ENCODE data around the gene TM2D3. TPM values are rescaled to one million over a fixed set of nuclear protein-coding genes. Genes with fewer than 3 reads are reported as not detected.

TM2D3 gene
- total and polyA plus RNA-seq, 2 of the 8 experiments (the other 6 are each of a cell fraction or from before 2014, with no cell fraction given) = 26.4 to 28.0 TPM

- H4K20me1 ChIP-seq (replicated peaks in 1 of 2; ENCODE audit: control insufficient read depth in 1 of 2, insufficient read depth in 2 of 2, low read length in 2 of 2) = no peaks in the 10 kb centered on the region
- no peak overlapping the region for H3K4me3 ChIP-seq (ENCODE audit: extremely low read depth in 1 of 4, insufficient read depth in 2 of 4, low read depth in 3 of 4, low read length in 4 of 4)
- H3K27ac ChIP-seq (ENCODE audit: low read depth, low read length) = no peak overlapping the region
- H3K4me2 ChIP-seq (ENCODE audit: insufficient read depth in 1 of 2, low read depth in 2 of 2, low read length in 2 of 2) = no peak overlapping the region
- H2AK5ac ChIP-seq (ENCODE audit: low read depth, low read length) = no peak overlapping the region
- no peak overlapping the region for H2BK120ac ChIP-seq (replicated peaks; ENCODE audit: low read depth, low read length)
- H3K9me3 ChIP-seq (ENCODE audit: insufficient read depth in 2 of 2, low read depth in 1 of 2, low read length in 1 of 2) = peaks cover 2 to 5% of the 10 kb centered on the region in 2 experiments; a peak in 2 of 4 replicates
- no peaks in the 10 kb centered on the region; a peak in 1 of 8 replicates for H3K36me3 ChIP-seq (ENCODE audit: control insufficient read depth in 2 of 4, insufficient read depth in 4 of 4, low read length in 3 of 4)
- no peak overlapping the region for H2BK15ac ChIP-seq (ENCODE audit: low read length)
- no peaks in the 10 kb centered on the region for H3K23me2 ChIP-seq (ENCODE audit: low read depth, low read length)
- peaks cover 0 to 2% (median 0%) of the 10 kb centered on the region in 4 experiments; a peak in 3 of 7 replicates for H3K27me3 ChIP-seq (replicated peaks in 1 of 4; ENCODE audit: control insufficient read depth in 3 of 4, extremely low read depth in 1 of 4, insufficient read depth in 3 of 4, low read length in 3 of 4)
- H2BK5ac ChIP-seq (ENCODE audit: low read depth, low read length) = no peak overlapping the region
- no peak overlapping the region for H3K18ac ChIP-seq (ENCODE audit: extremely low read depth, low read length)
- H3K56ac ChIP-seq (replicated peaks; ENCODE audit: insufficient read length, low read depth, low read length) = no peak overlapping the region
- H3K4ac ChIP-seq (replicated peaks; ENCODE audit: insufficient read length, low read depth, low read length) = no peak overlapping the region
- no peak overlapping the region for H4K5ac ChIP-seq (ENCODE audit: insufficient read length, low read depth, low read length)
- H3K79me2 ChIP-seq (ENCODE audit: control insufficient read depth in 1 of 2, insufficient read depth in 2 of 2, low read length in 2 of 2) = no peaks in the 10 kb centered on the region
- H4K91ac ChIP-seq (replicated peaks; ENCODE audit: insufficient read length, low read length) = no peak overlapping the region
- no peak for DNase-seq (ENCODE audit: low read depth in 1 of 2, low spot score in 2 of 2)
- no peak overlapping the region for H3K23ac ChIP-seq (ENCODE audit: insufficient read length)
- no peak overlapping the region for H4K8ac ChIP-seq (ENCODE audit: extremely low read depth, insufficient read depth, low read length)
- POLR2A ChIA-PET (ENCODE audit: partially characterized antibody) = interaction anchor here (1.4 kb wide), 1 partner anchor 17 kb away, joined by 3 read pairs; no protein-coding TSS in a partner anchor
- H3K14ac ChIP-seq (ENCODE audit: insufficient read length) = no peak overlapping the region
- H3K9ac ChIP-seq (replicated peaks in 1 of 4; ENCODE audit: extremely low read depth in 1 of 4, low read depth in 3 of 4, low read length in 3 of 4) = no peak overlapping the region
- peaks cover 5 to 16% (median 11%) of the 10 kb centered on the region in 4 experiments for H3K4me1 ChIP-seq (replicated peaks in 1 of 4; ENCODE audit: control insufficient read depth in 3 of 4, insufficient read depth in 4 of 4, low read length in 3 of 4)
- no peak overlapping the region for H2BK12ac ChIP-seq (ENCODE audit: low read depth, low read length)
- H2BK20ac ChIP-seq (ENCODE audit: low read length) = no peak overlapping the region
- no peak overlapping the region for H2AFZ ChIP-seq (ENCODE audit: low read length)
- no peak for FAIRE-seq
- CTCF ChIA-PET (ENCODE audit: partially characterized antibody) = no interaction called here
- no peaks in the 10 kb centered on the region for H3K79me1 ChIP-seq (ENCODE audit: low read depth, low read length)
- WGBS, 2 experiments (ENCODE audit: extremely low coverage in 1 of 2, insufficient coverage in 1 of 2, insufficient read length in 1 of 2, insufficient replicate concordance in 2 of 2, low coverage in 1 of 2, low lambda C conversion rate in 2 of 2, missing lambda C conversion rate in 1 of 2) = 87% methylated on average over 6 of the region's 6 CpGs; no CpG with 5 or more reads in 1 of the 2 experiments
- TF ChIP-seq JUN (IDR thresholded peaks at IDR 0.05; ENCODE audit: low read depth, low read length) (no peak), ASH2L (IDR thresholded peaks at IDR 0.05; ENCODE audit: low read length) (no peak), CBX5 (IDR thresholded peaks at IDR 0.05; ENCODE audit: low read depth, low read length) (no peak), RFX5 (IDR thresholded peaks at IDR 0.05; ENCODE audit: borderline replicate concordance, low read depth, low read length) (no peak), RAD21 (IDR thresholded peaks at IDR 0.05 in 1 of 2, conservative IDR thresholded peaks at IDR 0.05 in 1 of 2; ENCODE audit: low read depth in 2 of 2, low read length in 2 of 2) (no peak), ZNF274 (IDR thresholded peaks at IDR 0.05; ENCODE audit: borderline replicate concordance, extremely low read depth, low read length) (no peak), SAP30 (IDR thresholded peaks at IDR 0.05; ENCODE audit: insufficient read depth, insufficient replicate concordance, low read length) (no peak), MAFK (IDR thresholded peaks at IDR 0.05; ENCODE audit: low read depth, low read length) (no peak), YY1 (IDR thresholded peaks at IDR 0.05; ENCODE audit: low read depth, low read length) (no peak), SP4 (IDR thresholded peaks at IDR 0.05; ENCODE audit: low read length) (no peak), SP2 (IDR thresholded peaks at IDR 0.05; ENCODE audit: low read length) (no peak), CHD1 (IDR thresholded peaks at IDR 0.05; ENCODE audit: low read depth, low read length) (no peak)
- TF ChIP-seq, protein P1, sequence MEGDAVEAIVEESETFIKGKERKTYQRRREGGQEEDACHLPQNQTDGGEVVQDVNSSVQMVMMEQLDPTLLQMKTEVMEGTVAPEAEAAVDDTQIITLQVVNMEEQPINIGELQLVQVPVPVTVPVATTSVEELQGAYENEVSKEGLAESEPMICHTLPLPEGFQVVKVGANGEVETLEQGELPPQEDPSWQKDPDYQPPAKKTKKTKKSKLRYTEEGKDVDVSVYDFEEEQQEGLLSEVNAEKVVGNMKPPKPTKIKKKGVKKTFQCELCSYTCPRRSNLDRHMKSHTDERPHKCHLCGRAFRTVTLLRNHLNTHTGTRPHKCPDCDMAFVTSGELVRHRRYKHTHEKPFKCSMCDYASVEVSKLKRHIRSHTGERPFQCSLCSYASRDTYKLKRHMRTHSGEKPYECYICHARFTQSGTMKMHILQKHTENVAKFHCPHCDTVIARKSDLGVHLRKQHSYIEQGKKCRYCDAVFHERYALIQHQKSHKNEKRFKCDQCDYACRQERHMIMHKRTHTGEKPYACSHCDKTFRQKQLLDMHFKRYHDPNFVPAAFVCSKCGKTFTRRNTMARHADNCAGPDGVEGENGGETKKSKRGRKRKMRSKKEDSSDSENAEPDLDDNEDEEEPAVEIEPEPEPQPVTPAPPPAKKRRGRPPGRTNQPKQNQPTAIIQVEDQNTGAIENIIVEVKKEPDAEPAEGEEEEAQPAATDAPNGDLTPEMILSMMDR (IDR thresholded peaks at IDR 0.05; ENCODE audit: control extremely low read depth in 1 of 3, insufficient read depth in 1 of 3, low read depth in 1 of 3, low read length in 3 of 3) = no peak
Measured at GRCh38 chr15:101619615-101619865, 32.6 kb downstream of the TM2D3 start.
